Measurements from ENCODE around the gene HIVEP3. TPM values are rescaled to one million over a fixed set of nuclear protein-coding genes. Genes with fewer than 3 reads are reported as not detected.

HIVEP3 gene
- total RNA-seq, 1 donor, result 1.2 TPM

- DNase-seq (ENCODE audit: low read depth), result no peak
- no peak overlapping the region for H3K4me3 ChIP-seq (ENCODE audit: low read depth, low read length)
- TF ChIP-seq CTCF (IDR thresholded peaks at IDR 0.05; ENCODE audit: insufficient read depth, low read length), result no peak
These were observed 144.2 kb downstream of the HIVEP3 start for GRCh38 chr1:41774471-41774990.

DNA sequence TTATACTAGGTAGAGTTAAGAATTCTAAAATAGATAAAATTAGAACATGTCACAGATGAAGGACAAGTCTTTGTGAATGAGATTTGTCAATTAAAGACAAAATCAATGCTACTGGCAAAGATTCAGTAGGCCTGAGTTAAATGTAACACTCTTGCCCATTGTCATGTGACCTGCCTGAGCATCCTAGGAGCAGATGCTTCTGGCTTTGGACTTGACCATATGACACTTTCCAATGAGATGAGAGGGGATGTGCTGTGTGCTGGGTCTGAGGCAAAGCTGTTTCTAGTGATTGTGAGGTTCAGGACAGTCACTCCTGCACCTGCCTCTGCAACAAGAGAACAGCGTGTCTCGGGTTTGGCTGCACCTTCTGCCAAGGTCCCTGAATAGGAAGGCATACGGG lies 144.9 kb downstream of the HIVEP3 start:
- no peak for TF ChIP-seq CTCF (IDR thresholded peaks at IDR 0.05; ENCODE audit: insufficient read depth, low read length)
- no peak overlapping the region for H3K4me3 ChIP-seq (ENCODE audit: low read depth, low read length)
- no peak for DNase-seq (ENCODE audit: low read depth)

GRCh38 chr1:41773144-41773591 lies 145.6 kb downstream of the HIVEP3 start:
- no peak overlapping the region for H3K4me3 ChIP-seq (ENCODE audit: low read depth, low read length)
- peak; percentile 94 for DNase-seq (ENCODE audit: low read depth)
- TF ChIP-seq CTCF (IDR thresholded peaks at IDR 0.05; ENCODE audit: insufficient read depth, low read length), result no peak

DNA sequence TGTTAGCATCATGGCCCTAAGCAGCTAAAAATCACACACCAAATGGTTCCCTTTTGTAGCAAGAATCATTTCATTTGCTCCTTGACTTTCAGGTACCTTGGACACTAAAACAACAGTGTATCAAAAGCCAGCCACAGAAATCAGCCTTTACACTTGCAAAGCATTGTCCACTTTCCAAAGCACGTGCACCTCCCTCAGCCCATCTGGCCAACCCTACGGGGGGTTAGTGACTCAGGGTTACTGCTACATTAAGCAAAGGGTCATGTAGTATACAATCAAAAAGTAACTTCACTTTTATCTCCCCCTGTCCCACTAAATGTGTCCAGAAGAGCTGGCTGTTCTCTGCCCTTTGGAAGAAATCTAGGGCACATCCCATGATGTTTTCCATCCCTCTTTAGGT lies 149.7 kb downstream of the HIVEP3 start:
- TF ChIP-seq CTCF (IDR thresholded peaks at IDR 0.05; ENCODE audit: insufficient read depth, low read length), result no peak
- no peak overlapping the region for H3K4me3 ChIP-seq (ENCODE audit: low read depth, low read length)
- no peak for DNase-seq (ENCODE audit: low read depth)

- DNase-seq (ENCODE audit: low read depth), result no peak
- TF ChIP-seq CTCF (IDR thresholded peaks at IDR 0.05; ENCODE audit: insufficient read depth, low read length), result no peak
- H3K4me3 ChIP-seq (ENCODE audit: low read depth, low read length), result no peak overlapping the region
These were observed 150.1 kb downstream of the HIVEP3 start for GRCh38 chr1:41768583-41768982.

- TF ChIP-seq CTCF (IDR thresholded peaks at IDR 0.05; ENCODE audit: insufficient read depth, low read length), result no peak
- peak; percentile 86 for DNase-seq (ENCODE audit: low read depth)
- H3K4me3 ChIP-seq (ENCODE audit: low read depth, low read length), result no peak overlapping the region
These were observed 150.9 kb downstream of the HIVEP3 start for GRCh38 chr1:41767534-41768525.

All from fibroblast of the aortic adventitia (primary cell).